HCT116 (cell line): ENCODE data around the gene PTPN18. TPM values are rescaled to one million over a fixed set of nuclear protein-coding genes. Genes with fewer than 3 reads are reported as not detected.

Source experiments
- ATAC-seq: fragments of 200-7000 bp; cut with Tn5 transposase; 2 replicates; pipeline ENCODE4 v1.9.1; 2020; ENCODE audit warnings: mild to moderate bottlenecking, moderate library complexity
- BruUV-seq: library from RNA; stranded (reverse); fragments of 400-500 nt; replicated peaks from 2 replicates; lab custom pipeline; 2021; lab: Mats Ljungman, UMichigan
- CTCF ChIA-PET: fragments of 300-600 bp; sonication (Branson Sonifier 250); formaldehyde crosslinking; loops from one replicate; lab custom pipeline; 2021; ENCODE audit warnings: antibody characterized with exemption; lab: Charles Lee
- POLR2A ChIA-PET: fragments of 300-600, 350-600 bp; sonication (Branson Sonifier 250); formaldehyde crosslinking; loops from one replicate; lab custom pipeline; 2021; ENCODE audit warnings: antibody characterized with exemption; lab: Charles Lee
- RAD21 ChIA-PET, 2 experiments: fragments of 300-600 bp; sonication (Branson Sonifier 250); formaldehyde crosslinking; loops; one replicate each; lab custom pipeline; 2023; ENCODE audit warnings: low total read pairs in 2 of 2; ENCODE audit not compliant: uncharacterized antibody in 2 of 2, unreplicated experiment in 2 of 2, low non-redundant PET in 1 of 2; lab: Charles Lee
- DNase-seq: peaks from one replicate; pipeline ENCODE4 v3.0.0-alpha.2; 2010; ENCODE audit warnings: low read depth, low spot score
- H2AFZ ChIP-seq: fragments of 200-600 bp; shearing (Covaris generic), sonication (generic); 2 replicates; pipeline ENCODE4 v1.6.1; 2017; ENCODE audit warnings: low read depth, mixed run types, mixed read lengths, antibody characterized with exemption, low read length; ENCODE audit not compliant: poor library complexity, severe bottlenecking
- H3K27ac ChIP-seq: 2 replicates; pipeline ENCODE4 v1.5.1; 2012; ENCODE audit warnings: low read depth, low read length
- H3K27me3 ChIP-seq: fragments of 200-600 bp; sonication (generic); 2 replicates; pipeline ENCODE4 v1.6.1; 2016; ENCODE audit warnings: mixed run types, low read length, mixed read lengths; ENCODE audit not compliant: insufficient read depth
- H3K36me3 ChIP-seq, 2 experiments: fragments of 200-500 bp in 1 of 2; fragments of 200-600 bp in 1 of 2; sonication (Bioruptor generic) in 1 of 2; sonication (generic) in 1 of 2; 2 replicates each; pipeline versions ENCODE4 v1.5.1 to v1.6.1; 2014 to 2016; ENCODE audit warnings: low read length in 2 of 2, inconsistent platforms in 1 of 2, mixed read lengths in 1 of 2, mixed run types in 1 of 2; ENCODE audit not compliant: insufficient read depth in 2 of 2, control insufficient read depth in 1 of 2
- H3K4me1 ChIP-seq, 2 experiments: fragments of 200-600 bp in 1 of 2; sonication (generic) in 1 of 2; 2 replicates each; pipeline versions ENCODE4 v1.5.1 to v1.6.1; 2012 to 2017; ENCODE audit warnings: low read length in 2 of 2, inconsistent platforms in 1 of 2, mild to moderate bottlenecking in 1 of 2, mixed read lengths in 1 of 2, mixed run types in 1 of 2, moderate library complexity in 1 of 2; ENCODE audit not compliant: insufficient read depth in 2 of 2, control insufficient read depth in 1 of 2
- H3K4me2 ChIP-seq: fragments of 200-600 bp; sonication (generic); 2 replicates; pipeline ENCODE4 v1.6.1; 2017; ENCODE audit warnings: mixed run types, low read length, mixed read lengths
- H3K4me3 ChIP-seq, 2 experiments: fragments of 200-600 bp in 1 of 2; sonication (generic) in 1 of 2; replicated peaks in 1 of 2; 2 replicates each; pipeline ENCODE4 v1.5.1; 2011 to 2016; ENCODE audit warnings: low read length in 2 of 2, control low read depth in 1 of 2, low read depth in 1 of 2, mild to moderate bottlenecking in 1 of 2, mixed read lengths in 1 of 2, mixed run types in 1 of 2
- H3K79me2 ChIP-seq: fragments of 200-600 bp; sonication (generic); 2 replicates; pipeline ENCODE4 v1.6.1; 2017; ENCODE audit warnings: mild to moderate bottlenecking, mixed run types, low read length, moderate library complexity, mixed read lengths; ENCODE audit not compliant: insufficient read depth
- H3K9ac ChIP-seq: fragments of 200-600 bp; sonication (generic); 2 replicates; pipeline ENCODE4 v1.6.1; 2016; ENCODE audit warnings: low read length, mixed read lengths
- H3K9me2 ChIP-seq: fragments of 200-600 bp; sonication (generic), shearing (Covaris generic); 2 replicates; pipeline ENCODE4 v1.6.1; 2017; ENCODE audit warnings: mixed run types, mild to moderate bottlenecking, moderate library complexity; ENCODE audit not compliant: insufficient read depth
- H3K9me3 ChIP-seq, 2 experiments: fragments of 200-500 bp in 1 of 2; fragments of 200-600 bp in 1 of 2; sonication (Bioruptor generic) in 1 of 2; sonication (generic) in 1 of 2; 2 replicates each; pipeline ENCODE4 v1.6.1; 2014 to 2017; ENCODE audit warnings: low read length in 2 of 2, mixed read lengths in 2 of 2, inconsistent platforms in 1 of 2, low read depth in 1 of 2, mild to moderate bottlenecking in 1 of 2, mixed run types in 1 of 2, moderate library complexity in 1 of 2; ENCODE audit not compliant: control insufficient read depth in 1 of 2, insufficient read depth in 1 of 2
- H4K20me1 ChIP-seq: fragments of 200-600 bp; sonication (generic), shearing (Covaris generic); 2 replicates; pipeline ENCODE4 v1.6.1; 2017; ENCODE audit warnings: mixed run types, mild to moderate bottlenecking, moderate library complexity; ENCODE audit not compliant: insufficient read depth
- CBX3 ChIP-seq: IDR thresholded peaks from 2 replicates; pipeline ENCODE4 v1.6.1; 2012; ENCODE audit warnings: low read depth
- CEBPB ChIP-seq: IDR thresholded peaks from 2 replicates; pipeline ENCODE4 v1.6.1; 2012; ENCODE audit warnings: low read depth
- CTCF ChIP-seq, 3 experiments: fragments of 200-600 bp in 1 of 3; sonication (generic) in 1 of 3; IDR thresholded peaks in 2 of 3; conservative IDR thresholded peaks in 1 of 3; 2 replicates each; pipeline ENCODE4 v1.5.1; 2012 to 2017; ENCODE audit warnings: low read depth in 2 of 3, low read length in 2 of 3, antibody characterized with exemption in 1 of 3, borderline replicate concordance in 1 of 3, control low read depth in 1 of 3, mild to moderate bottlenecking in 1 of 3, mixed read lengths in 1 of 3, mixed run types in 1 of 3, moderate library complexity in 1 of 3; ENCODE audit not compliant: insufficient read depth in 1 of 3
- EGR1 ChIP-seq: IDR thresholded peaks from 2 replicates; pipeline ENCODE4 v1.6.1; 2012; ENCODE audit warnings: low read depth
- ELF1 ChIP-seq: IDR thresholded peaks from 2 replicates; pipeline ENCODE4 v1.6.1; 2012; ENCODE audit warnings: low read depth, borderline replicate concordance
- EZH2 ChIP-seq: fragments of 200-600 bp; sonication (generic); IDR thresholded peaks from 2 replicates; pipeline ENCODE4 v1.6.1; 2017; ENCODE audit warnings: antibody characterized with exemption, mixed run types
- EZH2phosphoT487 ChIP-seq: fragments of 200-600 bp; IDR thresholded peaks from 2 replicates; pipeline ENCODE4 v1.6.1; 2018; ENCODE audit warnings: antibody characterized with exemption, borderline replicate concordance
- FOSL1 ChIP-seq: IDR thresholded peaks from 2 replicates; pipeline ENCODE4 v1.6.1; 2012; ENCODE audit warnings: low read depth
- JUND ChIP-seq: IDR thresholded peaks from 2 replicates; pipeline ENCODE4 v1.6.1; 2012
- MAX ChIP-seq: IDR thresholded peaks from 2 replicates; pipeline ENCODE4 v1.6.1; 2012
- POLR2A ChIP-seq: IDR thresholded peaks from 2 replicates; pipeline ENCODE4 v1.7.0; 2011; ENCODE audit warnings: borderline replicate concordance; ENCODE audit not compliant: insufficient read depth, insufficient read length; ENCODE audit errors: extremely low read depth
- POLR2AphosphoS5 ChIP-seq: IDR thresholded peaks from 2 replicates; pipeline ENCODE4 v1.6.1; 2011; ENCODE audit warnings: mild to moderate bottlenecking, low read depth, low read length, moderate library complexity
- SP1 ChIP-seq: IDR thresholded peaks from 2 replicates; pipeline ENCODE4 v1.6.1; 2012; ENCODE audit warnings: low read depth
- SRF ChIP-seq: IDR thresholded peaks from 2 replicates; pipeline ENCODE4 v1.6.1; 2012; ENCODE audit warnings: low read depth
- TCF7L2 ChIP-seq: IDR thresholded peaks from 2 replicates; pipeline ENCODE4 v1.7.0; 2011; ENCODE audit warnings: borderline replicate concordance, inconsistent platforms; ENCODE audit not compliant: insufficient read depth, insufficient read length; ENCODE audit errors: extremely low read depth
- YY1 ChIP-seq: IDR thresholded peaks from 2 replicates; pipeline ENCODE4 v1.6.1; 2011; ENCODE audit warnings: low read length, low read depth, moderate library complexity, mild to moderate bottlenecking; ENCODE audit not compliant: insufficient replicate concordance; ENCODE audit errors: extremely low read depth
- ZFX ChIP-seq: fragments of 450-650 bp; IDR thresholded peaks from 2 replicates; pipeline ENCODE4 v1.6.1; 2017
- intact Hi-C: fragments of 100-400 bp; cut with micrococcal nuclease; formaldehyde crosslinking; loops from 2 replicates; pipeline ENCODE4 v1.10.0; 2022
- total RNA-seq: library from RNA; stranded (reverse); gene quantifications from one replicate; pipeline ENCODE4 v1.2.1, GENCODE V29; 2021; ENCODE audit not compliant: unreplicated experiment
- TF ChIP-seq, protein P1 (sequence below): IDR thresholded peaks from 2 replicates; pipeline ENCODE4 v1.6.1; 2012; ENCODE audit warnings: low read depth

Gene PTPN18
- total RNA-seq, 1 experiment from 2014 or later = 52.4 TPM

DNA sequence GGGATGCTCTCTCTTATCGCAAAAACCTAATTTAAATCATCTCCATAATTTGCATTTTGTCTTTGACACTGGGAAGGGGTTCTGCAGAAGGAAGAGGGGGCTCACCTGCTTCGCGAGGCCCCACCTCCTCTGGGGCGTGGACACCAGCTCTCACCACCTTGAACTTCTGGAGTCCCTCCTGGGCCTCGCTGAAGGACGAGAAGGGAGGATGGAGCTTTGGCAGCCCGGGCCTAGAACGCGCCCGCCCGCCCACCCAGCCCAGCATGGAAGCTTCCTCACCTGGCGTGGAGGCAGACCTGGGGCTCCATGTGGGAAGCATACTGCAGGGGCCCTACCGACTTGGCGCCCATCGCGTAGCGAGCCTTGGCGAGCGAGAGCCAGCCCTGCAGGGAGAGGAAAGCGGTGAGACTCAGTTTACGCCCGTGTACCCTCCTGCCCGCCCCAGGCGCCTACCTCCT, 14.3 kb upstream of the PTPN18 start:
- ChIA-PET POLR2A (interaction anchor here (1.4 to 1.7 kb wide), 2 partner anchors 10 to 161 kb away, joined by 6 read pairs; partner anchors contain the start of gene SMPD4), RAD21 (interaction anchor here (1.0 to 1.9 kb wide), 3 partner anchors 9 to 14 kb away, joined by 3 to 5 read pairs (median 3); partner anchors contain the start of gene PTPN18 (in 1 of the 2)), CTCF (interaction anchor here (2.3 to 3.1 kb wide), 3 partner anchors 9 to 32 kb away, joined by 5 to 29 read pairs (median 12); partner anchors contain the start of gene PTPN18)
- BruUV-seq = no TSS peak
- TF ChIP-seq EZH2 = no peak
- no peak for TF ChIP-seq ZFX
- TF ChIP-seq POLR2AphosphoS5 = no peak
- no peak for TF ChIP-seq SP1
- TF ChIP-seq, protein P1, sequence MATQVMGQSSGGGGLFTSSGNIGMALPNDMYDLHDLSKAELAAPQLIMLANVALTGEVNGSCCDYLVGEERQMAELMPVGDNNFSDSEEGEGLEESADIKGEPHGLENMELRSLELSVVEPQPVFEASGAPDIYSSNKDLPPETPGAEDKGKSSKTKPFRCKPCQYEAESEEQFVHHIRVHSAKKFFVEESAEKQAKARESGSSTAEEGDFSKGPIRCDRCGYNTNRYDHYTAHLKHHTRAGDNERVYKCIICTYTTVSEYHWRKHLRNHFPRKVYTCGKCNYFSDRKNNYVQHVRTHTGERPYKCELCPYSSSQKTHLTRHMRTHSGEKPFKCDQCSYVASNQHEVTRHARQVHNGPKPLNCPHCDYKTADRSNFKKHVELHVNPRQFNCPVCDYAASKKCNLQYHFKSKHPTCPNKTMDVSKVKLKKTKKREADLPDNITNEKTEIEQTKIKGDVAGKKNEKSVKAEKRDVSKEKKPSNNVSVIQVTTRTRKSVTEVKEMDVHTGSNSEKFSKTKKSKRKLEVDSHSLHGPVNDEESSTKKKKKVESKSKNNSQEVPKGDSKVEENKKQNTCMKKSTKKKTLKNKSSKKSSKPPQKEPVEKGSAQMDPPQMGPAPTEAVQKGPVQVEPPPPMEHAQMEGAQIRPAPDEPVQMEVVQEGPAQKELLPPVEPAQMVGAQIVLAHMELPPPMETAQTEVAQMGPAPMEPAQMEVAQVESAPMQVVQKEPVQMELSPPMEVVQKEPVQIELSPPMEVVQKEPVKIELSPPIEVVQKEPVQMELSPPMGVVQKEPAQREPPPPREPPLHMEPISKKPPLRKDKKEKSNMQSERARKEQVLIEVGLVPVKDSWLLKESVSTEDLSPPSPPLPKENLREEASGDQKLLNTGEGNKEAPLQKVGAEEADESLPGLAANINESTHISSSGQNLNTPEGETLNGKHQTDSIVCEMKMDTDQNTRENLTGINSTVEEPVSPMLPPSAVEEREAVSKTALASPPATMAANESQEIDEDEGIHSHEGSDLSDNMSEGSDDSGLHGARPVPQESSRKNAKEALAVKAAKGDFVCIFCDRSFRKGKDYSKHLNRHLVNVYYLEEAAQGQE = no peak
- TF ChIP-seq CTCF (IDR thresholded peaks at IDR 0.05 in 2 of 3, conservative IDR thresholded peaks at IDR 0.05 in 1 of 3; ENCODE audit: borderline replicate concordance in 1 of 3, insufficient read depth in 1 of 3, low read depth in 2 of 3, low read length in 2 of 3) = no peak
- TF ChIP-seq CBX3 = no peak
- no peak for TF ChIP-seq ELF1
- TF ChIP-seq TCF7L2 = no peak
- no peak for TF ChIP-seq EZH2phosphoT487
- TF ChIP-seq FOSL1 = no peak
- TF ChIP-seq YY1 = no peak
- no peak for TF ChIP-seq MAX
- no peak for TF ChIP-seq EGR1
- no peak for TF ChIP-seq POLR2A
- TF ChIP-seq SRF = no peak
- TF ChIP-seq CEBPB = no peak
- TF ChIP-seq JUND = no peak
- peaks cover 11 to 28% of the 10 kb centered on the region in 2 experiments for H3K4me1 ChIP-seq
- no peaks in the 10 kb centered on the region for H3K9me2 ChIP-seq
- ATAC-seq = peak; percentile 18
- peaks cover 32% of the 10 kb centered on the region for H3K79me2 ChIP-seq
- peak overlapping the region; percentile 91 for H3K4me2 ChIP-seq
- no peak for DNase-seq
- no peaks in the 10 kb centered on the region for H3K9me3 ChIP-seq
- peak overlapping the region; percentile 64 for H3K27ac ChIP-seq
- peak overlapping the region; percentile 94 for H3K4me3 ChIP-seq
- H3K27me3 ChIP-seq = no peaks in the 10 kb centered on the region
- H4K20me1 ChIP-seq = peaks cover under 1% of the 10 kb centered on the region; the same call in 1 of the 2 replicates
- H3K36me3 ChIP-seq = peaks cover 19 to 25% of the 10 kb centered on the region in 2 experiments; a peak in 3 of 4 replicates
- H3K9ac ChIP-seq = peak overlapping the region; percentile 64
- intact Hi-C loops = loop anchor here (5.0 kb wide), 1 partner anchor 751 kb away; the partner anchor contains the start of gene FAM168B
- H2AFZ ChIP-seq = no peak overlapping the region
